CD4-positive, alpha-beta T cell treated with Interleukin-10 for 1 hour (primary cell): ENCODE measurements around the gene COX8A.
"Not testable (repeated sequence)": the region's sequence is repeated elsewhere in the genome, so short reads cannot be mapped to it uniquely, and the experiment has no call there.

Source experiments
- DNase-seq: peaks from one replicate; pipeline ENCODE4 v3.0.0-alpha.2; 2020

The COX8A gene

DNA sequence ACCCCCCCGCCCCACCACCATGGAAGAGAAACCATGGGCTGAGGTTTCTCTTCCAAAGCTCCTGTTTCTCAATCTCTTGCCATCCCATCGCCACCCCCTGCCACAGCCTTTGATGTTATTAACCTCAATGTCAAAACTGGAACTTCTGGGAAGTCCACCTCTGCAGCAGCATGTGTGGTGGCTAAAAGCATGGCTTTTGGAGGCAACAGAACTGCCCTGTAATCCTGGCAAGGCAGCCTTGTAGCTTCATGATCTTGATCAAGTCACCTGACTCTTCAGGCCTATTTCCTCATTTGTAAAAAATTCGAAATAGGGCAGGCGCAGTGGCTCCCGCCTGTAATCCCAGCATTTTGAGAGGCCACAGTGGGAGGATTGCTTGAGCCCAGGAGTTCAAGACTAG lies 3.5 kb upstream of the COX8A start:
- DNase-seq: no peak

DNA sequence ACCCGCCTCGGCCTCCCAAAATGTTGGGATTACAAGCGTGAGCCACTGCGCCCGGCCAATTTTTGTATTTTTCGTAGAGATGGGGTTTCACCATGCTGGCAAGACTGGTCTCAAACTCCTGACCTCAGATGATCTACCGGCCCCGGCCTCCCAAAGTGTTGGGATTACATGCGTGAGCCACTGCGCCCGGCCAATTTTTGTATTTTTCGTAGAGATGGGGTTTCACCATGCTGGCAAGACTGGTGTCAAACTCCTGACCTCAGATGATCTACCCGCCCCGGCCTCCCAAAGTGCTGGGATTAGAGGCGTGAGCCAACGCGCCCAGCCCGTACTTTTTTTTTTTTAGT lies 535 bp upstream of the COX8A start:
- DNase-seq: not testable (repeated sequence)

DNA sequence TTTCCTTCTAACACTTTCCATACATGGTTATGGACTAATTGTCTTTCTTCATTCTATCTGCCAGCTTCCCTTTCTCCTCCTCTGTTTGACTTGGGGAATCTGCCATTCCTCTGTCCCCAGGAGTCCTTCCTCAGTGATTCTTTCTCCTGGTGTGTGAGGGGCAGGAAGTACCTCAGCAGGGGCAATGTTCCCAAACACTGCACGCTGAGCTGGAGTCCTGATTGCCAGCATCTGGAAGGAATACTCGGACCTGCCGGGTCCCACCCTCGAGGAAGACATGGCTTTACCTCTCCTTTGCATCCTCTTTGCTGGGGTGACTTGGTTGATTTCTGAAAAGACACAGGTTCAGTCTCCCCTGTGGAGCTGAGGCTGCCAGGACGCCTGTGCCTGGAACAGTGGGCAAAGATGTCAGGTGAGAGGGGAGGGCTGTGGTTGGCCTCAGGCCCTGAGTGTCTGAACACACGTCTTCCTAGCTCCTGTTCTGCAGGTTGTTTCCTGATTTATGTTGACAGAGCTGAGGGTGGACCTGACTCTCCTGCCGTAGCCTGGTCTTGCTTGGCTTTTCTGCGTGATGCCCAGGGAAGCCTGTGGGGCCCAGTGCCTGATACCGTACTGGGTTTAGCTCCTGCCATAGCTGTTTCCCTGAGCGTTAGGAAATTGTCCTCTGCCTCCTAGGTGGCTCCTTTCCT lies 4.3 kb downstream of the COX8A start:
- no peak for DNase-seq

DNA sequence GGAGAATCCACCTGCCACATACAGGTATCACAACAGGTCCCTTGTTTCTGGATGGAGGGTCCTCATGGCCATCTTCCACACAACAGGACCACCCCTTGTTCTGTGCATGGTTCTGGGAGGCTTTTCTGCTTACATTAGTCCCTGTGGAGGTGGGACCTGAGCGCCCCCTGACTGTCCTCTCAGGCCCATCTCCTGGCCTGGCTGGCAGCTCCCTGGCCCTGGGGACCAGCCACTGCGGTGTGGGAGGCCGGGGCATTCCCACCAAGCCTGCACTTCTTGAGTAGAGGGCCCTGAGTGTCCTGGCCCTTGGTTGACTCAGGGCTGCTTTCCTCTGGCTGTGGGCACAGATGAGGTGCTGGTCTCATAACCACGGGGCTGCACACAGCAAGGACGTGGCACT lies 5.0 kb downstream of the COX8A start:
- DNase-seq: no peak

DNA sequence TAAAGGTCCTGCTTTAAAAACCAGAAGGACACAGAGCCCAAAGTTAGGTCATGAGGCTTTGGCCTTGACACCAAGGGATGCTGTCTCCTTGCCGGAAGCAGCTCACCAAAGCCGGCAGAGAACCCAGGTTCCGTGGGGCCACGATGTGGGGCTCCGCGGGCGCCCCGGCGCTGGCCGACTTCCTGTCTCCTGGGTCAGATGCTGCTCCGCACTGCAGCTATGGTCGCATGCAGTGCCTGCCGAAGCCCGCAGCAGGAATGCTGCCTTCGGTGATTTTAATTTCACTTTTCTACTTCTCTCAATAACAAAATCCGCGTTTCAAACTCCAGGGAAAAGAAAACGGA lies 11.4 kb downstream of the COX8A start:
- peak; percentile 77 for DNase-seq

DNA sequence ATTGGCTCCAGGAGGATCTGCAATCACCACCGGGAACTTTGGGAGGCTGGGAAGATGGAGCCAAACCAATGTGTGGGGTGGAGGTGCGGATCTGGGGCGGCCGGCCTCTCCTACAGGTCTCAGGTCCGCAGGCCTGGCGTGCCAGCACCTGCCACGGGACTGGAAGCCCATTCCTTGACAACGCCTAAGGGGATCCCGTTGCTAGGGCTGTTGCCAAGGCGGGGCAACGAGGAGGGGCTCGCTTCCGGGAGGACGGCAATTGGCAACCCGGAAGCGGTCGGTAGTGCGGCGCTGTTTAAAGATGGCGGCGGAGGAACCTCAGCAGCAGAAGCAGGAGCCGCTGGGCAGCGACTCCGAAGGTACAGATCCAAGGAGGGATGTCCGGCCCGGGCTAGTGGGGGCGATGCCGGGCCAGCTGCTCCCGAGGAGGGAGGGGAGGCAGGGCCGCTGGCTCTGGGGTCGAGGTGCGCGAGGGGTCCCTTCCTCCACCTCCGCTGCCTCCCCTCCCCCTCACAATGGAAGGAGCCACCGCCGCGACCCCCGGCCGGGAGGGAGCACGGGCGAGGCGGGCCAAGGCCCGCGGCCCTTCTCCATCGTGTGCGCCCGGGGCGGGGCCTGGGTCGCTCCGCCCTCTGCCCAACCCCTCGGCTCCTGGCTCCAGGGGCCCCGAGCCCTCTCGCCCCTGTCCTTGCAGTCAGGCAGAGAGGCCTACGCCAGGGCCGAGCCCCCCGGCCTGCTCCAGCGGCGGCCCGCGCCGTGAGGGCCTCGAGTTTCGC lies 11.9 kb downstream of the COX8A start, which contains the start of gene OTUB1:
Gene OTUB1 (plus strand): TSS at position 283 of the 776 bp plus-strand sequence. CDS start 19 bp downstream, at position 302.
- peak; percentile 88 for DNase-seq

DNA sequence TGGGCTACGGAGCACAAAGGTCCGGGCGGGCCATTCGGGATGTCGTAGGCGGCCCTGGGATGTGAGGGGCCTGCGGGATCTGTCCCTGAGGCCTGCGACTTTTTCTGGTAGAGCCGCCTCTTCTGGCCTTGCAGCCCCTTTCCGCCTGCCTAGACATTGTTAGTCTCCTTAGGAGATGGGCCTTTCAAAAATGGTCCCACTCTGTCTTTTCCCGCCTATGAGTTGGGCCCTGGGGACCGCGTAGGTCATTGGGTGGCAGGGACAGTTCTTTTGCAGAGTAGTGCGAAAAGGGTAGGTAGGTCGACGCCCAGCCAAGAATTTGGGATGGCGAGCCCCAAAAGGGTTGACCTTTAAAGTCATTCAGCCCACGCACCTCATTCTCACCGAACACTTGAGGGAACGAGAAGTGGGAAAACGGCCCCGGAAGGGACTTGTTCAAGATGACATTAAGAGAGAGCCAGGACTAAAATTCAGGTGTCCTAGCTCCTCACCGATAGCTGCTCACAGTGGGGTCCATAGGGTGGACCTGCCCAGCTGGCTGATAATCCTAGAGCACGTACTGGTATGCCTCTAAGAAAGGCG lies 12.6 kb downstream of the COX8A start:
- DNase-seq: no peak

DNA sequence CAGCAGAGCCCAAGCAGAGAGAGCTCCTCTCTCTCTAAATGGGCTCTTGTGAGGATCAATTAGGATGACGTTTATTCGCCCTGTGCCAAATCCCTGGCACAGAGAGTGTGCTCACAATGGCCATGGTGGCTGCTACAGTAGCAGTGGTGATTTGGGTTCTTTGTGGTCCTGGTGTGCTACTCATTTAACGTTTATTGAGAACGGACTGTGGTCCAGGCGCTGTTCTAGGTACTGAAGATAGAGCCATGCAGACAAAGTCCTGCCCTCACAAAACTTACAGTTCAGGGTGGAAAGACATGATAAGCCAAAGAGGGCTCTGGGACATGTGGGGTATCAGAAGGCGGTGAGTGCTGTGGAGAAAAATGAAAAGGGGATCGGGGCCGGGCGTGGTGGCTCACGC lies 17.1 kb downstream of the COX8A start:
- no peak for DNase-seq

DNA sequence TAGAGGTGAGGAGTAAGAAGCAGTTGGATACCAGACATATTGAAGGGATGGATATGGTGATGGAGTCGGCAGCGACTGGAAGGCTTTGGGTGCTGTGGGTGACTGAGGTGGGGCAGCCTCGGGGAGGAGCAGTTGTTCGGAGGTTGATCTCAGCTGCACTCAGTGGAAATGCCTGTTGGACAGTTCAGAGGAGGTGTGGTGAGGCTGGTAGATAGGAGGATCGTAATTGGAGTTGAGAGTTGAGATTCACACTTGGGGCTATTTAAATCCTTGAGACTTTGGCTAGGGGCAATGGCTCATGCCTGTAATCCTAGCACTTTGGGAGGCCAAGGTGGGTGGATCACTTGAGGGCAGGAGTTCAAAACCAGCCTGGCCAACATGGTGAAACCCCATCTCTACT lies 18.7 kb downstream of the COX8A start:
- no peak for DNase-seq

DNA sequence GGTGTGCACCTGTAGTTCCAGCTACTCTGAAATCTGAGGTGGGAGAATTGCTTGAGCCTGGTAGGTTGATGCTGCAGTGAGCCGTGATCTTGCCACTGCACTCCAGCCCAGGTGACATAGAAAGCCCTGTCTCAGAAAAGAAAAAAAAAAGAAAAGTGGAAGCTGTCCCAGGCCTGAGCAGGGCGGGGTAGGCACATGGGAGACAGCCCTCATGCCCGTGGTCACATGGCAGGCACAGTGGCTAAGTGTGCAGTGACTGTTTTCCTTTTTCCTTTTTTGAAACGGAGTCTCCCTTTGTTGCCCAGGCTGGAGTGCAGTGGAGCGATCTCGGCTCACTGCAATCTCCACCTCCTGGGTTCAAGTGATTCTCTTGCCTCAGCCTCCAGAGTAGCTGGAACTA lies 19.6 kb downstream of the COX8A start:
- DNase-seq: no peak

DNA sequence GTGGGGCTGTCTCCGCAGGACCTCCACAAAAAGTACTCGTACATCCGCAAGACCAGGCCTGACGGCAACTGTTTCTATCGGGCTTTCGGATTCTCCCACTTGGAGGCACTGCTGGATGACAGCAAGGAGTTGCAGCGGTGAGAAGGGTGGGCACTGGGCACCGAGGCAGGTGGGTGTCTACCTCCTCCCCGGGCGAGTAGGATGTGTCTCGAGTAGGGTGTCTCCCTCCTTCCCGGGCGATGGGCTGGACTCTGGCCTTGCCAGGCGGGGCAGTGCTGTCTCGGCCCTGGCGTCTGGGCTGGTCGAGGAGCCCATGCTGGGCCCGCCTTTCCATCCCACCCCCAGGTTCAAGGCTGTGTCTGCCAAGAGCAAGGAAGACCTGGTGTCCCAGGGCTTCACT lies 22.1 kb downstream of the COX8A start:
- no peak for DNase-seq

DNA sequence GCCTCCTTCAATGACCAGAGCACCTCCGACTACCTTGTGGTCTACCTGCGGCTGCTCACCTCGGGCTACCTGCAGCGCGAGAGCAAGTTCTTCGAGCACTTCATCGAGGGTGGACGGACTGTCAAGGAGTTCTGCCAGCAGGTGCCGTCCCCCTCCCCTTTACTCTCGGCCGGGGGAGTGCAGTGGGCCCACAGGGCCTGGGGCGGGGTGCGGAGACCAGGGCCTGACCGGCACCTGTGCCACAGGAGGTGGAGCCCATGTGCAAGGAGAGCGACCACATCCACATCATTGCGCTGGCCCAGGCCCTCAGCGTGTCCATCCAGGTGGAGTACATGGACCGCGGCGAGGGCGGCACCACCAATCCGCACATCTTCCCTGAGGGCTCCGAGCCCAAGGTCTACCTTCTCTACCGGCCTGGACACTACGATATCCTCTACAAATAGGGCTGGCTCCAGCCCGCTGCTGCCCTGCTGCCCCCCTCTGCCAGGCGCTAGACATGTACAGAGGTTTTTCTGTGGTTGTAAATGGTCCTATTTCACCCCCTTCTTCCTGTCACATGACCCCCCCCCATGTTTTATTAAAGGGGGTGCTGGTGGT lies 22.8 kb downstream of the COX8A start:
- DNase-seq: no peak

DNA sequence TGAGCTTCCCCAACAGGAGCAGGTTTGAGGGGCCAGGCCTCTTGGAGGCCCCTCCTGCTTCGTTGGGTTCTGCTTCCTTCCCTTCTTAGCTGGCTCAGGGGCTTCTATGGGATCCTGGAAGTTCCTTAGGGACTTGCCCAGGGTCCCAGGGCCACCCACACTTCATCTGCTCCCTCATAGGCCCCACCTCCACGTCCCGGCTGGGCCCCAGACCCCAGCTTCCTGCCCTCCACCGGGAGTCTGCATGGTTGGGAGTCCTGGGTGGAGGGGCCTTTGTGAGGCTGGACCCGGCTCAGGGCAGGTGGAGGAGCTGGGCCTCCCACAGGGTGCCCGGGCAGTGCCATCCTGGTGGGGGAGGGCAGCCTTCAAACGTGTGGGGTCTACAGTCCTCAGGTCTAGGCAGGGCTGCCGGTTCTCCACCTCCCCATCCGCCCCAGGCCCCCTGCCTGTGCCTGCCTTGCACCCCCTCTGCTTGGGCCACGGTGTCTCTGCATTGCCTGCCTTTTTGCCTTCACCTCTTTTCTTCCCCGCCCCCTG lies 23.4 kb downstream of the COX8A start:
- no peak for DNase-seq

DNA sequence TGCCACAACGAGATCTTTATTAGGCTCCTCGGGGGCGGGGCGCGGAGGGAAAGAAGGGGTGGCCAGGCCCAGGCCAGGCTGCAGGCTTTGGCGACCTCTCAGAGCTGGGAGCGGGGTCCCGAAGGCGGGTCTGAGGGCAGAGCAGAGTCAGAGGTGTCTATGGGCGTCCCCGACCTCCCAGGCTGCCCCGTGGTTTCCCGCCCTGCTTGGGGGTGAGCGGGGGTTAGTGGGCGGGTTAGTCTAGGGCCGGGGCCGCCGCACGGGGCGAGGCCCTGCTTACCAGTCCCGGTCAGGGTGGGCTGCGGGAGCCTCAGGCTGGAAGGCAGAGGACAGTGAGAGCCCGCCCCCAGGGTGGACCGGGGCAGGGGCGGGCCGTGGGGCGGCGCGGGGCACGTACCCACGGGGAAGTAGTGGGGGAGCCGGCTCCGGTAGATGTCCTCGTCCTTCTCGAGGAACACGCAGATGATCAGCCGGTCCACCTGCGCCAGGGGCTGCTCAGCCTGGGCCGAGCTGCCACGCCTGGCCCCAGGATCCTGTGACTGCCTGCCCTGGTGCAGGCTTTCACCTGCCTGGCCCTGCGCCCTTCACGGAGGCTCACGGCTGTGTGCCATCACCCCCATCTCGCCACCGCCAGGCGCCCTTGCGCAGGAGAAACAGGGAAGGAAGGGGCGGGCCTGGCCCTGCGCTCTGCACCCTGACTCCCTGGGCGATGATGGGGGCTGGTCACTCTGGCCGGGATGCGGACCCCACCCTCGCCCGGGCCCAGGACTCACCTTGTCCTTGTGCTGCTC lies 24.3 kb downstream of the COX8A start:
- DNase-seq: no peak

DNA sequence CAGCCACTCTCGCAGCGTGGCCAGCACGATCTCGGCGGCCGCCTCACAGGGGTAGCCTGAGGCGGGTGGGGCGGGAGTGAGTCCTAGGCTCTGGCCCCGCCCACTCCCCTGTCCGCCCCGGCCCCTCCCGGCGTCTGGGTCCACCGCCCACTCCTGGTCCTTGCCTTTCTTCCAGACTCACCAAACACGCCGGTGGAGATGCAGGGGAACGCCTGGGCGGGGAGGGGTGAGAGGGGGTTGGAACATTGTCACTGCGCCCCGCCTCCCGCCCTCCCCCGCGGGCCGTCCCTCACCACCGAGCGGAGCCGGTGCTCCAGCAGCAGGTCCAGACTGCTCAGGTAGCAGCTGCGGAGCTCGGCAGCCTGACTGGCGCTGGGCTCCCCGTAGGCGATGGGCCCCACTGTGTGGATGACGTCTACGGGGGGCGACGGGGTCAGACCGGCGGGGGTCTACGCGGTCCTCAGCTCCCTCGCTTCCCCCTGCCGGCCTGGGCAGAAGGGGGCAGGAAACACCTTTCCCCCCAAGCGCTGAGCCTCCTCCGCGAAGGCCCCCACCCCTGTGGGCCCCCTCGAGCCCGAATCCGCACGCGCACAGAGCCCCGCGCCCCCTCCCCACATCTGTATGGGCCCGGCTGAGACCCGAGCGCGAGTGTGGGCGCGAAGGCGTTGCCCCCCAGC lies 25.1 kb downstream of the COX8A start:
- peak; percentile 67 for DNase-seq

DNA sequence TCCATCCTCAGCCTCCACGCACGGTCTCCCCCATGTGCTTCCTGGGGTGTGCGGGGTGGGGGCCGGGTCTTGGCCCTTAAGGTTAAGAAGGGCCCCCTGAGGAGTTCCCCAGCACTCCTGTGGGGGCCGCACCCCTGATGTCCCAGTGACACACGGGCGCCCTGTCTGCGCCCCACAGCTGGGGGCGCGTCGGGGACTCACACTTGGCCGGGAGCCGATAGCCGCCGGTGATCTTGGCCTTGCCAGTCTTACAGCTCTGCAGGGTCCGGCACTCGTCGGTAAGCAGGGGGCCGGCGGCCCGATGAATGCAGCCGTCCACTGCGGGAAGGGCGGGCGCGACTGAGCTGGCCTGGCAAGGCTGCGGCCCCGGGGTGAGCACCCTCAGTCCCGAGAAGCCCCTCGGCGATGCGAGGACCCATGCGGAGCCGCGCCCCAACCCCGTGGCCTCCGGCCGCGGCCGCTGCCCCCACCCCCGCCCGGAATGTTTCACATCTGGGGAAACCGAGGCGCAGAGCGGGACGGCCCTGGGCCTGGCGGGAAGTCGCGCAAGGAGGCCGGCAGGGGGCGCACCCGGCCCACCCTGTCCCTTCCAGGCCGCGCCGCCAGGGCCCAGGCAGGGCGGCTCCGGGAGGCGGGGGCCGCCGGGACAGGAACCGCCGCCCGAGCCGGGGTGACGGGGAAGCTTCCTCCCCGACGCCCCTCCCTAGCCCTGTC lies 25.8 kb downstream of the COX8A start:
- peak; percentile 76 for DNase-seq

DNA sequence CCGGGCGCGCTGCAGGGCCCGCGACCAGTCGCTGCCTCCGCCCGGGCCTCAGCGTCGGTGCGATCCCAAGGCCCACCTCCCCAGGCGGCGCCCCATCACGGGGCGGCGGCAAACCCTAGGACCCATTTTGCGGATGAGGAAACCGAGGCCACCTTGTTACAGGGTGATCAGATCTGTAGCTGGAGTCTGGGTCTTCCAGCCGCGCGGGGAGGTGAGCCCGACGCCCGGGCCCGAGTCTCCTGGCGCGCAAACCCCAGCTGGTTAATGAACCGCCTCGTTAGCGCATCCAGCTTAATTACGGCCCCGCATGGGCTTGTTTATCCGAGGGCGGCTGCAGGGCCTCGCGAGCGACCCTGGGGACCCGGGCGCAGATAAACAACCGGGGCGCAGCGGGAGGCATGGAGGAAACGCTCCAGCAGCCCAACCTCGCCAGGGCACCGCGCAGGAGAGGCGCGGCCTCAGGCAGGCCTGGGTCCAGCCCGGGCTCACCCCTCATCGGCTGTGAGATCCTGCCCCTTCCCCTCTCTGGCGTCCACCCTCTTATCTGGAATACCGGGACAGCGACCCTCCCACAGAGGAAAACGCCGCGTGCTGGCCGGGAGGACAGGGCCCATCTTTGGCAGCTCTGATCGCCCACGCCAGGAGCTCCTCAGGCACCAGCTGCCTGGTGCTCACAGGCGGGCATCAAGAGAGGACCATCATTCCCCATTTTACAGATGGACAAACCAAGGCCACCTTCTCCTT lies 26.5 kb downstream of the COX8A start:
- no peak for DNase-seq

DNA sequence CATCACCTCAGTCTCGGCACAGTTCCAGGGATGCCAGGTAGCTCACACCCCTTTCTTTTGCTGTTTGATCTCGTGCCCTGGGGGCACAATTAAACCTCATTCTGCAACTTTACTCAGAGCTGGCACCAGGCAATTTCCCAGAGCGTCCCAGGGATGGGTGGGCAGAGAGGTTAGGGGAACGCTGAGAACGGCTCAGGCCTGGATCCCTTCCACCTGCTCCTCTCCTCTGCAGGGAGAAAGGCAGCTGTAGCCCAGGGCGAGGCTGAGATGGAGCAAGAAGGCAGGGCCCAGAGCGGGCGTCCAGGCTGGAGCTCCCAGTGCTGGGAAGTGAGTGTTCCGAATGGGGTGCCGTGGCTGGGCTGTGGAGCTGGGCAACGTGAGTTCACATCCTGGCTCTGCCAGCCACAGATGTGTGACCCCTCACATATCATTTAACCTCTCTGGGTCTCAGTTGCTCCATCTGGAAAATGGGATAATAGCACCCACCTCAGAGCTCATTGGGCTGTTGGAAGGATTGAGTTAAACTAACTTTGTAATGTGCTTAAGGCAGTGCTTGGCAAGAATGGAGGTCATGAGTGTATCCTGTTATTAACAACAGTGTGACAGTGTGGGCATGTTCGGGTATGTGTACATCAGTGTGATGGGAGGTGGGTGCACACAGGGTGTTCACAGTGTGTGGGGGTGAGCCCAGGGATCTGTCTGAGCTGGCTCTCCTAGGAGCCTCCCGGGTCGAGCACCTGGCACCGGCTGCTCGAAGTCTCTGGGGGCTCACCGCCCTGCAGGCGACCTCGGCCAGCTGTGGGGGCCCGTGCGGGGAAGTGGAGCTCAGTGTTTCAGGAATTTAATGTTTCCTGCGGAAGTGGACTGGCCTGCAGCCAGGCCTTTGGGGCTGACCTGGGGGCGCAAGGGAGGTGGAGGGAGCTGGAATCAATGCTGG lies 27.3 kb downstream of the COX8A start:
- no peak for DNase-seq

DNA sequence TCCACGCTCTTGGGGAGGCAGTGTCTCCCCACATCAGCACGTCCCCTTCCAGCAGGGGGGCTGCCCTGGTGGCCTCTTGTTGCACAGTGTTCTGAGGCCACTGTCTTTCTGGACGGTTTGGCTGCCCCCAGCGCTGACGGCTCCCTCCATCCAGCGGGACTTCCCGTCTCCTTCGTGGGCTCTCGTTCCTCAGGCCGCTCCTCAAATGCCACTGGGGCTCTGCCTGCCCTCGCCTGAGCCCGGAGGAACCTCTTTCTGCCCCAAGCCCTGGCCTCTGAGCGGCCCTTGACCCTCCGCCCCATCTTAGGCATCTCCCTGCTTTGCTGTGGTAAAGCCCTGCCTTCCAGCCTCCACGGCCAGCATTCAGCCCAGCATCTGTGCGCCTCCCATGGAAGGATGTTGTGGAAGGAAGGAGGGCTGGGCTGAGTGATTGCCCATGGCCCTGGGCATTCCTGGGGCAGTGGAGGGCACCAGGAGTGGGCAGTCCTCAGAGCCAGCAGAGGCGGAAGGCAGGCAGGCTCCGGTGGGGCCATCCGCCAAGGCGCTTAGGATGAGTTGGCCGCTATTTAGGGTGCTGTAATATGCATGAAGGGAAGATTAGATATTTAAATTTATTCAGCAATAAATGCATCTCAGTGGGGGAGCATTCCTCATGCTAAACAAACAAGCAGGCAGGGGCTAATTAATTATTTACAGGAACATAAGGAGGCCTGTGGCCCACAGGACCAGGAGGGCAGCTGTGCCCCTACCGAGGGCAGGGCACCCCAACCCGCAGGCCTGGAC lies 29.6 kb downstream of the COX8A start:
- DNase-seq: no peak
